GM12891 (cell line): ENCODE results near the gene PRKN.

Source experiments
- PAX5 ChIP-seq: IDR thresholded peaks from 2 replicates; pipeline ENCODE4 v1.6.1; 2011; ENCODE audit warnings: low read length, moderate library complexity, mild to moderate bottlenecking; ENCODE audit not compliant: insufficient read depth, severe bottlenecking
- POLR2A ChIP-seq: IDR thresholded peaks from 2 replicates; pipeline ENCODE4 v1.6.1; 2011; ENCODE audit warnings: low read depth, low read length, control low read depth
- POLR2AphosphoS5 ChIP-seq: IDR thresholded peaks from 2 replicates; pipeline ENCODE4 v1.6.1; 2011; ENCODE audit warnings: low read depth, low read length, control low read depth
- POU2F2 ChIP-seq: IDR thresholded peaks from 2 replicates; pipeline ENCODE4 v1.6.1; 2011; ENCODE audit warnings: low read depth, mild to moderate bottlenecking, control low read depth, low read length, moderate library complexity
- TAF1 ChIP-seq: IDR thresholded peaks from 2 replicates; pipeline ENCODE4 v1.6.1; 2011; ENCODE audit warnings: low read depth, low read length, control low read depth

DNA sequence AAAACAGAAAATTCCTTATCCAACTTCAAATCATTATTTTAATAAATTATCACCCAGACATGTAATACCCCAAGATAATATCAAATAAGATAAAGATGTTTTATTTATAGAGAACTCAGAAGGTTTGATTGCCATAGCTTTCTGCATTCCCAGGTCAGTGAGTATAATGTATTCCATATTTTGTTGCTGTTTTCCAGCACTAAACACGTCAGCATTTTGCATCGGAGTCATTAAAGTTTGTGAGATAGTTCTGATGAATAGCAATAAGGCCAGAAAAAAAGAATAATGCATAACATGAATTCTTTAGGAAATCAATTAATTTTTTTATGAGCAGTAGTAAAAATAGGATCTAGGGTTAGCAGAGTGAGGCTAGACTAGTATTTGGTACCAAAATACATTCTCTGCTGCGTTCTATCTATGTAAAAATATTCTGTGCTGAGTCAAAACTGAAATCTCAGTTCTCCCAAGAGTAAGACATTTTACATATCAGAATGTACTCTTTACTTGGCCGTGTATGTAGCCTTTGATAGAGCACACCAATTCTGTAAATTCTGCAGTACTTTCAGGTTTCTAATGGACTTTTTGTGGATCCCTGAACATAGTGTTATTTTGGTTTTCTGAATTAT lies 1183.8 kb downstream of the PRKN start:
- TF ChIP-seq POLR2A (no peak), POLR2AphosphoS5 (no peak), TAF1 (no peak), PAX5 (no peak), POU2F2 (no peak)
